Suprapubic skin (tissue), 4 donors: ENCODE data around the gene FOSL1. TPM values are rescaled to one million over a fixed set of nuclear protein-coding genes. Genes with fewer than 3 reads are reported as not detected.

Experiments used
- DNase-seq, 2 donors: peaks; one replicate each; pipeline ENCODE4 v3.0.0-alpha.2; 2019; ENCODE audit warnings: low spot score in 2 of 2
- H3K27ac ChIP-seq: fragments of 200-600 bp; sonication (generic); one replicate; pipeline ENCODE4 v1.5.1; 2019
- H3K27me3 ChIP-seq: fragments of 200-600 bp; sonication (generic); one replicate; pipeline ENCODE4 v1.5.1; 2019
- H3K36me3 ChIP-seq: fragments of 200-600 bp; sonication (generic); one replicate; pipeline ENCODE4 v1.5.1; 2019
- H3K4me1 ChIP-seq: fragments of 200-600 bp; sonication (generic); one replicate; pipeline ENCODE4 v1.5.1; 2019
- H3K4me3 ChIP-seq: fragments of 200-600 bp; sonication (generic); one replicate; pipeline ENCODE4 v1.5.1; 2019; ENCODE audit warnings: mild to moderate bottlenecking
- H3K9me3 ChIP-seq: fragments of 200-600 bp; sonication (generic); one replicate; pipeline ENCODE4 v1.5.1; 2019
- CTCF ChIP-seq, 2 donors: fragments of 200-600 bp in 1 of 2; fragments of 450-650 bp in 1 of 2; sonication (generic) in 1 of 2; IDR thresholded peaks; one replicate each; pipeline ENCODE4 v1.5.1; 2016 to 2019; ENCODE audit warnings: antibody characterized with exemption in 2 of 2, mild to moderate bottlenecking in 1 of 2, moderate library complexity in 1 of 2
- EP300 ChIP-seq: sonication (generic); formaldehyde crosslinking; IDR thresholded peaks from one replicate; pipeline ENCODE4 v1.6.1; 2017; ENCODE audit warnings: antibody characterized with exemption
- POLR2A ChIP-seq, 2 donors: fragments of 450-650 bp; IDR thresholded peaks; one replicate each; pipeline ENCODE4 v1.6.1; 2017; ENCODE audit warnings: antibody characterized with exemption in 2 of 2, mild to moderate bottlenecking in 2 of 2, moderate library complexity in 2 of 2
- POLR2AphosphoS5 ChIP-seq, 3 donors: sonication (generic); formaldehyde crosslinking; IDR thresholded peaks; one replicate each; pipeline ENCODE4 v1.6.1; 2017; ENCODE audit warnings: antibody characterized with exemption in 3 of 3
- WGBS: methylation state at CpG from one replicate; pipeline ENCODE4 v1.1.5; 2018; 5-methylcytosine and 5-hydroxymethylcytosine counted together
- total RNA-seq, 4 donors: library from RNA; depleted of rRNA; stranded (reverse); fragments of >200 nt; gene quantifications; one replicate each; pipeline ENCODE4 v1.1.0, GENCODE V29; 2016

The FOSL1 gene
- total RNA-seq, 4 donors from 2014 or later, result 5.0 to 118 (median 28.9) TPM

DNA sequence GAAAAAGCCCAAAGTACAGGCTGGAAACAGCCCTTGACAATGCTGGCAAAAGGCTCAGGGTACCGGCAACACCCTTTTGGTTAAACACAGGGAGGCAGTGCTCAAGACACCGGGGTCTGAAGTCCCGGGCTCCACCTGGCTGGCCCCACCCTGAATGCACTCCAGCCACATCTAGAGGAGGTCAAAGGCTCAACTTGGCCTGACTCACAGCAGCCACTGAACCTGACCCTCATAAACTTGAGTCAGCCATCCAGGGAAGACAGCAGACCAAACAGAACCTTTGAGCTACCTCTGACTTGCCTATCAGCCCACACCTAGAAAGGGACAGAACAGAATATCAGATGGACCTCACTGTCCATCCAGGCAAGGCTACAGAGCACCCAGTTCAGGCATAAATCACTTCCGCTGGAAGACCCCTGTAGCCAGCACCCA lies 46.0 kb downstream of the FOSL1 start:
- 78% methylated on average over 4 of the region's 4 CpGs for WGBS
- H3K27me3 ChIP-seq, result no peaks in the 10 kb centered on the region
- peaks cover 54% of the 10 kb centered on the region for H3K36me3 ChIP-seq
- H3K27ac ChIP-seq, result no peak overlapping the region
- peaks cover 54% of the 10 kb centered on the region for H3K4me1 ChIP-seq
- H3K9me3 ChIP-seq, result no peaks in the 10 kb centered on the region
- TF ChIP-seq CTCF (IDR thresholded peaks at IDR 0.05), result no peak
- no peak for TF ChIP-seq POLR2AphosphoS5 (IDR thresholded peaks at IDR 0.05)
- no peak for TF ChIP-seq EP300
- no peak for TF ChIP-seq POLR2A (IDR thresholded peaks at IDR 0.05)
- H3K4me3 ChIP-seq, result no peak overlapping the region
- DNase-seq, result peak in 1 of 2 donors; percentile 49

- DNase-seq, result peak in 1 of 2 donors; percentile 61
- Histone ChIP-seq H3K27me3 (no peaks in the 10 kb centered on the region), H3K4me1 (peaks cover 46% of the 10 kb centered on the region), H3K27ac (no peak overlapping the region), H3K36me3 (peaks cover 54% of the 10 kb centered on the region), H3K4me3 (no peak overlapping the region), H3K9me3 (no peaks in the 10 kb centered on the region)
- TF ChIP-seq CTCF (IDR thresholded peaks at IDR 0.05), result no peak
- TF ChIP-seq POLR2A (IDR thresholded peaks at IDR 0.05), result no peak
- no peak for TF ChIP-seq EP300
- no peak for TF ChIP-seq POLR2AphosphoS5 (IDR thresholded peaks at IDR 0.05)
- 85% methylated on average over 5 of the region's 6 CpGs for WGBS
These were observed 46.8 kb downstream of the FOSL1 start for GRCh38 chr11:65853246-65853979.

DNA sequence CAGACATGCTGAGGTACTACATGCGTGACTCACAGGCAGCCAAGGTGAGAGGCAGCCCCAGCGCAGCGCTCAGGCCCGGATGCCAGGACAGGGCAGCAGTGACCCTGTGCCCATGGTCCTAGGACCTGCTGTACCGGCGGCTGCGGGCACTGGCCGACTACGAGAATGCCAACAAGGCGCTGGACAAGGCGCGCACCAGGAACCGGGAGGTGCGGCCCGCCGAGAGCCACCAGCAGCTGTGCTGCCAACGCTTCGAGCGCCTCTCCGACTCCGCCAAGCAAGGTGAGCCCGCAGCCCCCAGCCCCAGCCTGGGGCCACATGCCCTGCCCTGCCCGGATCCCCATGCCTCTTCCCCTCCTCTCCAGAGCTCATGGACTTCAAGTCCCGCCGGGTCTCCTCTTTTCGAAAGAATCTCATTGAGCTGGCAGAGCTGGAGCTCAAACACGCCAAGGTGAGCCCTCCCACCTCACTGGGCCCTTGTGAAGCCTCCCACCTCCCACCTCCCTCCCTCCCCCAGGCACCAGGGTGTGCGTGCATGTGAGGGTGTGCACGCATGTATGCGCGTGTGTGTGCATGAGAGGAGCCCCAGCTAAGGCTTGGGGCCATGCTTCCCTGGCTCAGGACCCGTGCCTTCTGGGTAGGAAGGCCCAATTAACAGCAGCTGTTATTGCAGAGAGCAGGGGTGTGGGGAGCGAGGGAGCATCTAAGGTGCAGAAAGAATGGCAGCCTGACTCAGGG lies 47.5 kb downstream of the FOSL1 start:
- 67% methylated on average over 29 of the region's 33 CpGs for WGBS
- Histone ChIP-seq H3K36me3 (peaks cover 54% of the 10 kb centered on the region), H3K4me1 (peaks cover 44% of the 10 kb centered on the region), H3K27me3 (no peaks in the 10 kb centered on the region), H3K27ac (no peak overlapping the region), H3K9me3 (no peaks in the 10 kb centered on the region), H3K4me3 (no peak overlapping the region)
- TF ChIP-seq CTCF (IDR thresholded peaks at IDR 0.05) (no peak), POLR2AphosphoS5 (IDR thresholded peaks at IDR 0.05) (no peak), POLR2A (IDR thresholded peaks at IDR 0.05) (no peak), EP300 (no peak)
- DNase-seq, result peak; percentile 66 to 73

GRCh38 chr11:65851811-65852507 lies 48.2 kb downstream of the FOSL1 start:
- no peak overlapping the region for H3K4me3 ChIP-seq
- no peak for TF ChIP-seq EP300
- TF ChIP-seq POLR2AphosphoS5 (IDR thresholded peaks at IDR 0.05), result no peak
- TF ChIP-seq POLR2A (IDR thresholded peaks at IDR 0.05), result no peak
- no peak for TF ChIP-seq CTCF (IDR thresholded peaks at IDR 0.05)
- H3K27me3 ChIP-seq, result no peaks in the 10 kb centered on the region
- H3K36me3 ChIP-seq, result peaks cover 54% of the 10 kb centered on the region
- H3K9me3 ChIP-seq, result no peaks in the 10 kb centered on the region
- peak in 1 of 2 donors; percentile 56 for DNase-seq
- 70% methylated on average over 10 of the region's 10 CpGs for WGBS
- peaks cover 44% of the 10 kb centered on the region for H3K4me1 ChIP-seq
- no peak overlapping the region for H3K27ac ChIP-seq
